CD4-positive, alpha-beta T cell (primary cell): ENCODE data around the gene DCAF8. TPM values are rescaled to one million over a fixed set of nuclear protein-coding genes. Genes with fewer than 3 reads are reported as not detected.

Experiments
- ATAC-seq: fragments of 200-7000 bp; cut with Tn5 transposase; one replicate; pipeline ENCODE4 v1.10.0; 2022; ENCODE audit warnings: mild to moderate bottlenecking; ENCODE audit not compliant: poor library complexity
- CTCF ChIA-PET: fragments of 350-600 bp; sonication (Branson Sonifier 250); formaldehyde crosslinking; loops from one replicate; lab custom pipeline; 2021; ENCODE audit warnings: antibody characterized with exemption, inconsistent platforms; lab: Charles Lee
- POLR2A ChIA-PET: fragments of 350-600 bp; sonication (Branson Sonifier 250); formaldehyde crosslinking; loops from one replicate; lab custom pipeline; 2021; ENCODE audit warnings: antibody characterized with exemption, inconsistent platforms; lab: Charles Lee
- DNase-seq, 14 experiments: peaks; one replicate each; pipeline ENCODE4 v3.0.0-alpha.2; 2013 to 2020; ENCODE audit warnings: mixed read lengths in 2 of 14
- H3K27ac ChIP-seq, 2 donors: one replicate each; pipeline versions ENCODE4 v1.5.1 to v1.7.0; 2013; ENCODE audit warnings: low read length in 2 of 2, low read depth in 1 of 2, mild to moderate bottlenecking in 1 of 2
- H3K27me3 ChIP-seq, 2 experiments: 1 replicate in 1 of 2; 2 replicates in 1 of 2; pipeline versions ENCODE4 v1.6.1 to v1.7.0; 2013; ENCODE audit warnings: low read length in 2 of 2, control low read depth in 1 of 2, mild to moderate bottlenecking in 1 of 2, moderate library complexity in 1 of 2; ENCODE audit not compliant: insufficient read depth in 2 of 2, control insufficient read depth in 1 of 2
- H3K36me3 ChIP-seq: one replicate; pipeline ENCODE4 v1.6.1; 2013; ENCODE audit warnings: low read length, control low read depth; ENCODE audit not compliant: insufficient read depth
- H3K4me1 ChIP-seq: one replicate; pipeline ENCODE4 v1.6.1; 2013; ENCODE audit warnings: low read length, control low read depth; ENCODE audit not compliant: insufficient read depth
- H3K4me3 ChIP-seq: one replicate; pipeline ENCODE4 v1.5.1; 2013; ENCODE audit warnings: mild to moderate bottlenecking, low read length, moderate library complexity
- H3K9me3 ChIP-seq, 2 experiments: 1 replicate in 1 of 2; 2 replicates in 1 of 2; pipeline versions ENCODE4 v1.6.1 to v1.7.0; 2013; ENCODE audit warnings: low read length in 2 of 2, mild to moderate bottlenecking in 2 of 2, control low read depth in 1 of 2, moderate library complexity in 1 of 2; ENCODE audit not compliant: control insufficient read depth in 1 of 2, insufficient read depth in 1 of 2
- H3K27ac Mint-ChIP-seq: one replicate; pipeline ENCODE4 v1.8.0; 2020; ENCODE audit warnings: mixed read lengths
- H3K27me3 Mint-ChIP-seq: one replicate; pipeline ENCODE4 v1.8.0; 2021; ENCODE audit warnings: mixed read lengths
- H3K36me3 Mint-ChIP-seq: one replicate; pipeline ENCODE4 v1.8.0; 2021; ENCODE audit warnings: low read depth, mixed read lengths
- H3K4me1 Mint-ChIP-seq: one replicate; pipeline ENCODE4 v1.8.0; 2021; ENCODE audit warnings: low read depth, mixed read lengths
- H3K4me3 Mint-ChIP-seq: one replicate; pipeline ENCODE4 v1.8.0; 2020; ENCODE audit warnings: mild to moderate bottlenecking, mixed read lengths
- H3K9me3 Mint-ChIP-seq: one replicate; pipeline ENCODE4 v1.8.0; 2020; ENCODE audit warnings: mixed read lengths
- intact Hi-C, 2 experiments: fragments of 100-400 bp; cut with DNase I in 1 of 2; cut with micrococcal nuclease in 1 of 2; formaldehyde crosslinking; loops; one replicate each; pipeline versions ENCODE4 v1.15.1 to v1.9.0; 2023 to 2025; cut with DNase I, micrococcal nuclease
- total RNA-seq, 174 experiments: library from RNA in 2 of 174; stranded (reverse) in 2 of 174; gene quantifications; one replicate each; pipeline ENCODE4 v1.2.3 and lab custom pipeline; 2021 to 2026
- TF ChIP-seq, protein P1 (sequence below): fragments of 200-600 bp; IDR thresholded peaks from one replicate; pipeline ENCODE4 v1.8.0; 2022; ENCODE audit warnings: antibody characterized with exemption, mild to moderate bottlenecking

Gene DCAF8
- total RNA-seq, 2 experiments from 2014 or later, result 151 to 154 TPM

DNA sequence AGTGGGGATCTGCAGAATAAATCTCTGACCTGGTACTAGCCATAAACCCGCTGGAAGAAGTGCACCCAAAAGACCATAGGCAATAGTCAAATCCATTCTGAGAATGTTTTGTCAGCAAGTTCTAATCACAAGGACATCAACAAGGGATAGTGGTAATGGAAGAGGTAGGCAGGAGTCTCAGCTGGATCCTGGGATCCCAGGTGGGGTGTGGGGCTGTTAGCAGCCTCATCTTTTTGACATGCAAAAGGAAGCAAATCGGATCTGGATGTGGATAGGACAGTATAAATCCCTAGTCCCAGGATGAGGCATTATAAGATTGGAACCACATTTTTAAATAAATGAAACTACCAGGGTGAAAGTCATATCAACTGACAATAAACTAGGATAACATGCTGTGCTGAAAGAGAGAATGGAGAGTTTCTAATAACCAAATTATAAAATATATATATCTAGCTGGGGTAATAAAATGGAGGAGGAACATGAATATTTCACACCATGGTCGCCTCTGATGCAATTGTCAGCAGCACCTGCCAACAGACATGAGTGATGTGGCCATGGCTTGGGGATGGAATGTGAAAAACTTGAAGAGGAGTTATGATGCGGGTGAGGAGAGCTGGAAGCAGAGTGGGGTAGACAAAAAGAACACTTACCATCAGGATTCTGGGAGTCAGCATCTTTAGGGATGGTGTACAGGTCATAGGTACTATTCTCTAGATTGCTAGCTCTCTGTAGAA lies 46.3 kb upstream of the DCAF8 start:
- DNase-seq, result no peak
- Mint-ChIP-seq H3K4me1 (no peaks in the 10 kb centered on the region), H3K36me3 (peaks cover 91% of the 10 kb centered on the region), H3K4me3 (no peak overlapping the region), H3K27ac (no peak overlapping the region), H3K27me3 (no peaks in the 10 kb centered on the region), H3K9me3 (no peaks in the 10 kb centered on the region)
- no peaks in the 10 kb centered on the region for H3K27me3 ChIP-seq
- ATAC-seq, result no peak
- H3K27ac ChIP-seq, result no peak overlapping the region
- ChIA-PET POLR2A (interaction anchor here (0.6 to 1.0 kb wide), 2 partner anchors 18 to 1557 kb away, joined by 3 to 5 read pairs; no protein-coding TSS in a partner anchor), CTCF (interaction anchor here (3.7 kb wide), 1 partner anchor 17 kb away, joined by 11 read pairs; no protein-coding TSS in a partner anchor)
- peaks cover 95% of the 10 kb centered on the region for H3K36me3 ChIP-seq
- intact Hi-C loops, result no loop called here
- no peaks in the 10 kb centered on the region for H3K4me1 ChIP-seq
- TF ChIP-seq, protein P1, sequence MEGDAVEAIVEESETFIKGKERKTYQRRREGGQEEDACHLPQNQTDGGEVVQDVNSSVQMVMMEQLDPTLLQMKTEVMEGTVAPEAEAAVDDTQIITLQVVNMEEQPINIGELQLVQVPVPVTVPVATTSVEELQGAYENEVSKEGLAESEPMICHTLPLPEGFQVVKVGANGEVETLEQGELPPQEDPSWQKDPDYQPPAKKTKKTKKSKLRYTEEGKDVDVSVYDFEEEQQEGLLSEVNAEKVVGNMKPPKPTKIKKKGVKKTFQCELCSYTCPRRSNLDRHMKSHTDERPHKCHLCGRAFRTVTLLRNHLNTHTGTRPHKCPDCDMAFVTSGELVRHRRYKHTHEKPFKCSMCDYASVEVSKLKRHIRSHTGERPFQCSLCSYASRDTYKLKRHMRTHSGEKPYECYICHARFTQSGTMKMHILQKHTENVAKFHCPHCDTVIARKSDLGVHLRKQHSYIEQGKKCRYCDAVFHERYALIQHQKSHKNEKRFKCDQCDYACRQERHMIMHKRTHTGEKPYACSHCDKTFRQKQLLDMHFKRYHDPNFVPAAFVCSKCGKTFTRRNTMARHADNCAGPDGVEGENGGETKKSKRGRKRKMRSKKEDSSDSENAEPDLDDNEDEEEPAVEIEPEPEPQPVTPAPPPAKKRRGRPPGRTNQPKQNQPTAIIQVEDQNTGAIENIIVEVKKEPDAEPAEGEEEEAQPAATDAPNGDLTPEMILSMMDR, result no peak
- H3K4me3 ChIP-seq, result no peak overlapping the region
- no peaks in the 10 kb centered on the region for H3K9me3 ChIP-seq

DNA sequence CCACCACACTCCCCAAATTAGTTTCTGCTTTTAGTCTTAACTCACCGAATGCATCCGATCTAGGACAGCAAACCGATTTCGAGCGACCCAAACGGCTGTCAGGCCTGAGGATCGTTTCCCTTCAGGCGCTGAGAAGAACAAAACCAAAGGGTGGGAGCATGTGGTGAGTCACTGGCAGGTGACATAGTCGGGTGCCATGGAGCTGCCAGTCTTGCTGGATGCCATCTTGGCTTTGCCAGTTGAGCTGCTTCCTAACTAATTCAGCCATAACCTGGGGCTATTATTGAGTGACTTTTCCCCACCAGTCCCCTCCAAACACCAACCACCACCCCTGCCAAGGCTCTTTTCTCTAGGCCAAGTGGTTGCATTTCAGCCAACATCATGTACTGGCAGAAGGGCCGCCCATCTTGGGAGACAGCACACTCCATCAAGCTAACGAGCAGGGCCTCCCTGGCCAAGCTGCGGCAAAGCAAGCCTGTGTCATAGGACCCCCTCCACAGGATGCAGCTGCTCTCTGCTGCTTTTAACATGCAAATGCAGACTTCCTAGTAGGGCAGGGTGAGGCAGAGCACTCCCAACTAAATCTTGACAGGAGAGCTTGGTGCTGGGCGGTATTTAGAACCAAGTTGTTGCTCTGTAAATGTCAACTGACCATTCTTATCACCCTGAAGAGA lies 44.9 kb upstream of the DCAF8 start:
- peaks cover 93% of the 10 kb centered on the region for H3K36me3 ChIP-seq
- no peak overlapping the region for H3K4me3 ChIP-seq
- H3K27me3 Mint-ChIP-seq, result no peaks in the 10 kb centered on the region
- no peaks in the 10 kb centered on the region for H3K27me3 ChIP-seq
- no peaks in the 10 kb centered on the region for H3K4me1 Mint-ChIP-seq
- TF ChIP-seq, protein P1, result no peak
- no peak for ATAC-seq
- CTCF ChIA-PET, result interaction anchor here (3.7 kb wide), 1 partner anchor 16 kb away, joined by 11 read pairs; no protein-coding TSS in a partner anchor
- POLR2A ChIA-PET, result no interaction called here
- intact Hi-C loops, result no loop called here
- H3K9me3 ChIP-seq, result no peaks in the 10 kb centered on the region
- H3K4me3 Mint-ChIP-seq, result no peak overlapping the region
- DNase-seq, result no peak
- H3K4me1 ChIP-seq, result no peaks in the 10 kb centered on the region
- H3K27ac Mint-ChIP-seq, result no peak overlapping the region
- H3K36me3 Mint-ChIP-seq, result peaks cover 86% of the 10 kb centered on the region
- H3K9me3 Mint-ChIP-seq, result no peaks in the 10 kb centered on the region
- no peak overlapping the region for H3K27ac ChIP-seq

DNA sequence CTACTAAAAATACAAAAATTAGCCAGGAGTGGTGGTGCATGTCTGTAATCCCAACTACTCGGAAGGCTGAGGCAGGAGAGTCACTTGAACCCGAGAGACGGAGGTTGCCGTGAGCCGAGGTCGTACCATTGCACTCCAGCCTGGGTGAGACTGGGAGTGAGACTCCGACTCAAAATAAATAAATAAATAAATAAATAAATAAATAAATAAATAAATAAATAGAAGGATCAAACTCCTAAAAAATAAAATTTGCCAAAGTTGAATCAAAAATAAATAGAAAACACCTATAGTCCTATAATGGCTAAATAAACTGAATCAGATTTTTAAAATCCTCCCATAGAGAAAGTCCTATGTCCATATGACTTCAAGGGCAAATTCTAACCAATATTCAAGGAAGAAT lies 37.8 kb upstream of the DCAF8 start:
- Histone ChIP-seq H3K4me1 (no peaks in the 10 kb centered on the region), H3K4me3 (no peak overlapping the region), H3K27me3 (no peaks in the 10 kb centered on the region), H3K9me3 (no peaks in the 10 kb centered on the region), H3K36me3 (peaks cover 75% of the 10 kb centered on the region), H3K27ac (no peak overlapping the region)
- CTCF ChIA-PET, result interaction anchor here (2.7 kb wide), 1 partner anchor 9 kb away, joined by 8 read pairs; no protein-coding TSS in a partner anchor
- DNase-seq (no peak), ATAC-seq (no peak)
- H3K27me3 Mint-ChIP-seq, result no peaks in the 10 kb centered on the region
- intact Hi-C loops, result no loop called here
- H3K36me3 Mint-ChIP-seq, result peaks cover 77% of the 10 kb centered on the region
- TF ChIP-seq, protein P1, result no peak
- no peak overlapping the region for H3K4me3 Mint-ChIP-seq
- H3K9me3 Mint-ChIP-seq, result no peaks in the 10 kb centered on the region
- POLR2A ChIA-PET, result no interaction called here
- no peak overlapping the region for H3K27ac Mint-ChIP-seq
- H3K4me1 Mint-ChIP-seq, result no peaks in the 10 kb centered on the region
